K562 (cell line): ENCODE data around the gene NIPAL3. TPM values are rescaled to one million over a fixed set of nuclear protein-coding genes. Genes with fewer than 3 reads are reported as not detected.

Experiments used
- ATAC-seq: fragments of 200-7000 bp; cut with Tn5 transposase; 3 replicates; pipeline ENCODE4 v1.9.1; 2020; ENCODE audit warnings: moderate library complexity
- BruUV-seq: library from RNA; stranded (reverse); fragments of 400-500 nt; replicated peaks from 2 replicates; lab custom pipeline; 2021; lab: Mats Ljungman, UMichigan
- CTCF ChIA-PET: fragments of 300-600 bp; formaldehyde crosslinking; extraction: SDS; loops from one replicate; lab custom pipeline; 2021; ENCODE audit warnings: low intra/inter-chr PET ratio; lab: Yijun Ruan, JAX
- POLR2A ChIA-PET: fragments of 300-600, 350-650 bp; sonication (Branson Sonifier 250); formaldehyde crosslinking; extraction: SDS; loops from one replicate; lab custom pipeline; 2021; ENCODE audit warnings: antibody characterized with exemption, inconsistent platforms; lab: Yijun Ruan, JAX
- DNase-seq, 4 experiments: peaks; one replicate each; pipeline versions ENCODE4 v3.0.0 to v3.0.0-alpha.2; 2011 to 2018; ENCODE audit warnings: low spot score in 3 of 4, mixed read lengths in 3 of 4; ENCODE audit errors: extremely low read depth in 1 of 4
- FAIRE-seq: peaks from 2 replicates; lab custom pipeline; 2011; peaks lifted over from hg19 to GRCh38; lab: Jason Lieb, UNC
- H2AFZ ChIP-seq: 2 replicates; pipeline ENCODE4 v1.6.0; 2011; ENCODE audit warnings: low read depth, low read length, control low read depth, inconsistent platforms
- H3K27ac ChIP-seq: fragments of 200-600 bp; 3 replicates; pipeline ENCODE4 v1.8.0; 2011; ENCODE audit warnings: low read depth, mild to moderate bottlenecking, control low read depth, inconsistent platforms, low read length, moderate library complexity, mixed read lengths; ENCODE audit errors: extremely low read depth
- H3K27me3 ChIP-seq, 2 experiments: fragments of 300-600 bp in 1 of 2; 2 replicates in 1 of 2; 3 replicates in 1 of 2; pipeline versions ENCODE4 v1.6.0 to v1.8.0; 2011; ENCODE audit warnings: inconsistent platforms in 2 of 2, low read length in 2 of 2, mild to moderate bottlenecking in 1 of 2, mixed read lengths in 1 of 2, moderate library complexity in 1 of 2; ENCODE audit not compliant: control insufficient read depth in 2 of 2, insufficient read depth in 2 of 2
- H3K36me3 ChIP-seq: fragments of 300-600 bp; 3 replicates; pipeline ENCODE4 v1.8.0; 2011; ENCODE audit warnings: mild to moderate bottlenecking, low read length, inconsistent platforms; ENCODE audit not compliant: control insufficient read depth, insufficient read depth
- H3K4me1 ChIP-seq, 2 experiments: fragments of 200-600 bp in 1 of 2; replicated peaks in 1 of 2; 2 replicates in 1 of 2; 3 replicates in 1 of 2; pipeline versions ENCODE4 v1.5.1 to v1.8.0; 2011; ENCODE audit warnings: inconsistent platforms in 2 of 2, low read length in 2 of 2, mild to moderate bottlenecking in 1 of 2, mixed read lengths in 1 of 2, moderate library complexity in 1 of 2; ENCODE audit not compliant: control insufficient read depth in 2 of 2, insufficient read depth in 2 of 2
- H3K4me2 ChIP-seq: 2 replicates; pipeline ENCODE4 v1.6.1; 2011; ENCODE audit warnings: low read length, control low read depth, inconsistent platforms, mixed read lengths; ENCODE audit not compliant: insufficient read depth
- H3K4me3 ChIP-seq: fragments of 200-600 bp; sonication (generic), shearing (Covaris generic); 2 replicates; pipeline ENCODE4 v1.5.1; 2016; ENCODE audit warnings: control low read depth, inconsistent platforms
- H3K79me2 ChIP-seq: fragments of 200-600 bp; 3 replicates; pipeline ENCODE4 v1.8.0; 2011; ENCODE audit warnings: low read length, inconsistent platforms; ENCODE audit not compliant: control insufficient read depth, insufficient read depth
- H3K9ac ChIP-seq, 2 experiments: 2 replicates each; pipeline versions ENCODE4 v1.6.0 to v1.6.1; 2011; ENCODE audit warnings: low read depth in 2 of 2, low read length in 2 of 2, control low read depth in 1 of 2, inconsistent platforms in 1 of 2, mild to moderate bottlenecking in 1 of 2, mixed read lengths in 1 of 2; ENCODE audit not compliant: insufficient read depth in 1 of 2
- H3K9me1 ChIP-seq: one replicate; pipeline ENCODE4 v1.6.0; 2011; ENCODE audit warnings: inconsistent platforms, mild to moderate bottlenecking, low read length, moderate library complexity; ENCODE audit not compliant: control insufficient read depth, insufficient read depth
- H3K9me3 ChIP-seq: replicated peaks from 2 replicates; pipeline ENCODE4 v1.5.1; 2011; ENCODE audit warnings: low read depth, low read length, inconsistent platforms; ENCODE audit not compliant: control insufficient read depth, insufficient read depth
- H4K20me1 ChIP-seq: replicated peaks from 2 replicates; pipeline ENCODE4 v1.6.1; 2011; ENCODE audit warnings: low read length, inconsistent platforms, mixed read lengths; ENCODE audit not compliant: control insufficient read depth, insufficient read depth
- ATF7 ChIP-seq: fragments of 450-650 bp; IDR thresholded peaks from 2 replicates; pipeline ENCODE4 v1.7.1; 2014; ENCODE audit warnings: mild to moderate bottlenecking, moderate library complexity
- JUND ChIP-seq, 2 experiments: IDR thresholded peaks; 2 replicates in 1 of 2; 3 replicates in 1 of 2; pipeline ENCODE4 v1.6.1; 2011; ENCODE audit warnings: borderline replicate concordance in 2 of 2, low read depth in 2 of 2, low read length in 2 of 2, improper control_type of control experiment in 1 of 2, missing biosample characterization in 1 of 2, missing genetic modification characterization in 1 of 2, missing genetic modification reagents in 1 of 2
- TSC22D4 ChIP-seq: fragments of 450-650 bp; IDR thresholded peaks from 2 replicates; pipeline ENCODE4 v1.6.1; 2016; ENCODE audit warnings: missing genetic modification characterization, missing biosample characterization, control low read depth
- ZNF121 ChIP-seq: sonication (generic); formaldehyde crosslinking; conservative IDR thresholded peaks from 2 replicates; pipeline ENCODE4 v1.8.0; 2022; ENCODE audit warnings: missing genetic modification reagents
- WGBS: fragments of 100-300 bp; shearing (Covaris generic); methylation state at CpG from one replicate; pipeline ENCODE4 v1.1.6; 2016; ENCODE audit warnings: low coverage, mixed read lengths; ENCODE audit not compliant: insufficient coverage; ENCODE audit errors: missing lambda C conversion rate; 5-methylcytosine and 5-hydroxymethylcytosine counted together
- in situ Hi-C: fragments of 300-500 bp; cut with MboI; formaldehyde crosslinking; loops from 4 replicates; pipeline ENCODE4 v1.15.0; 2018; ENCODE audit warnings: inconsistent platforms, mixed read lengths
- intact Hi-C: fragments of 100-400 bp; cut with micrococcal nuclease; formaldehyde crosslinking; loops from 2 replicates; pipeline ENCODE4 v1.14.2; 2022
- polyA plus RNA-seq, 8 experiments: library from polyadenylated mRNA; depleted of rRNA in 4 of 8; stranded (reverse) in 5 of 8; unstranded in 3 of 8; fragments of >200 nt; fragmentation: Nextera tagmentation in 2 of 8; fragmentation: Illumina TruSeq in 1 of 8; extraction: Ambion mirVana in 2 of 8; extraction: Trizol in 1 of 8; gene quantifications; 2 replicates each; pipeline versions ENCODE4 v1.2.1 to v1.2.3, GENCODE V29; 2011 to 2014; ENCODE audit warnings: inconsistent platforms in 1 of 8, missing spikeins in 1 of 8
- total RNA-seq, 7 experiments: library from RNA; depleted of rRNA in 6 of 7; stranded (reverse); fragments of >200 nt in 6 of 7; fragmentation: Illumina TruSeq in 2 of 7; extraction: Trizol in 2 of 7; gene quantifications; 2 replicates each; pipeline versions ENCODE4 v1.2.1 to v1.2.3, GENCODE V29; 2011 to 2021; ENCODE audit warnings: low replicate concordance in 1 of 7

Gene NIPAL3
- total and polyA plus RNA-seq, 9 of the 15 experiments (the other 6 are each of a cell fraction or from before 2014, with no cell fraction given): 10.5 to 26.3 (median 16.0) TPM

- CTCF ChIA-PET: no interaction called here
- H3K9ac ChIP-seq: no peak overlapping the region
- no peak for TF ChIP-seq TSC22D4 (tag)
- peak; percentile 80 for TF ChIP-seq ZNF121 (CRISPR knock-in tag)
- TF ChIP-seq, all 486 proteins: peak for 1
- H3K27me3 ChIP-seq: no peaks in the 10 kb centered on the region
- H3K36me3 ChIP-seq: no peaks in the 10 kb centered on the region
- POLR2A ChIA-PET: interaction anchor here (1.7 kb wide), 1 partner anchor 14 kb away, joined by 7 read pairs; no protein-coding TSS in a partner anchor
- no peaks in the 10 kb centered on the region for H4K20me1 ChIP-seq
- ATAC-seq: no peak
- H3K4me1 ChIP-seq: no peaks in the 10 kb centered on the region
- H3K27ac ChIP-seq: no peak overlapping the region
- FAIRE-seq: no peak
- no peak overlapping the region for H3K4me2 ChIP-seq
- H3K9me1 ChIP-seq: no peaks in the 10 kb centered on the region
- in situ Hi-C loops: no loop called here
- DNase-seq: no peak
- no peaks in the 10 kb centered on the region for H3K79me2 ChIP-seq
- H3K9me3 ChIP-seq: no peaks in the 10 kb centered on the region
- no peak overlapping the region for H2AFZ ChIP-seq
- intact Hi-C loops: no loop called here
- no peak overlapping the region for H3K4me3 ChIP-seq
- BruUV-seq: no TSS peak
Observed at GRCh38 chr1:24474193-24474592, 58.6 kb downstream of the NIPAL3 start.

DNA sequence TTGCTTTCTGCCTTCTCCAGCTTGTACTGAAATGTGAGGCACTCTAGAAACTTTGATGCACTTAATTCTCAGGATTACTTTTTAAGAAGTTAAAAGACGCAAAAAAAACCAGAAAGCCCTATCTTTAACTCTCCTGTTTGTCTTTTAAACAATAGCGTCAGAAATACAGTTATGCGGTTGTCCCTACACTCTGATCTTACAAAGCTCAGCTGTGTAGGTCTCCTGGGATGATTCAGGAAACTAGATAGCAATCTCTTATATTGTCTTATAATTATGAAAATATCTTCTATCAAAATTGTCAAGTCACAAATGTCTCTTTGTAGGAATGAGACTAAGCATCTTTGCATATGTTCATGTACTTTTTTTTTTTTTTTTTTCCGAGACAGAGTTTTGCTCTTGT is 60.1 kb downstream of the NIPAL3 start:
- 47% methylated on average over 3 of the region's 4 CpGs for WGBS
- no peaks in the 10 kb centered on the region for H3K79me2 ChIP-seq
- H3K9me1 ChIP-seq: no peaks in the 10 kb centered on the region
- no peak overlapping the region for H3K9ac ChIP-seq
- no peak overlapping the region for H3K4me3 ChIP-seq
- no peaks in the 10 kb centered on the region for H4K20me1 ChIP-seq
- no peaks in the 10 kb centered on the region for H3K36me3 ChIP-seq
- H2AFZ ChIP-seq: no peak overlapping the region
- DNase-seq (no peak), ATAC-seq (no peak), FAIRE-seq (no peak)
- POLR2A ChIA-PET: interaction anchor here (0.6 kb wide), 1 partner anchor 30 kb away, joined by 3 read pairs; no protein-coding TSS in a partner anchor
- no peak overlapping the region for H3K27ac ChIP-seq
- H3K9me3 ChIP-seq: no peaks in the 10 kb centered on the region
- H3K27me3 ChIP-seq: no peaks in the 10 kb centered on the region
- no TSS peak for BruUV-seq
- TF ChIP-seq ATF7 (no peak), JUND (IDR thresholded peaks at IDR 0.05; ENCODE audit: borderline replicate concordance, low read depth, low read length) (no peak), JUND (tag; IDR thresholded peaks at IDR 0.05; ENCODE audit: borderline replicate concordance, low read depth, low read length) (no peak)
- H3K4me2 ChIP-seq: no peak overlapping the region
- intact Hi-C loops: no loop called here
- in situ Hi-C loops: no loop called here
- no peaks in the 10 kb centered on the region for H3K4me1 ChIP-seq
- CTCF ChIA-PET: no interaction called here
